A549 (cell line): ENCODE results near the gene SEC31B.

ENCODE experiments used
- BHLHE40 ChIP-seq: IDR thresholded peaks from 2 replicates; pipeline ENCODE4 v1.6.1; 2012; ENCODE audit warnings: low read depth, low read length, inconsistent platforms
- CBX8 ChIP-seq: fragments of 200-600 bp; sonication (generic); IDR thresholded peaks from 2 replicates; pipeline ENCODE4 v1.6.1; 2016
- CEBPB ChIP-seq, 2 experiments: fragments of >200 bp in 1 of 2; sonication (Bioruptor Twin) in 1 of 2; formaldehyde crosslinking in 1 of 2; IDR thresholded peaks; 2 replicates each; pipeline ENCODE4 v1.6.1; 2012 to 2016
- CHD4 ChIP-seq: fragments of 200-600 bp; sonication (generic); IDR thresholded peaks from 2 replicates; pipeline ENCODE4 v1.6.1; 2016; ENCODE audit warnings: antibody characterized with exemption, mild to moderate bottlenecking, borderline replicate concordance
- CTCF ChIP-seq: fragments of >200 bp; sonication (Bioruptor Twin); formaldehyde crosslinking; IDR thresholded peaks from 3 replicates; pipeline ENCODE4 v1.5.1; 2016
- EHMT2 ChIP-seq: fragments of 200-600 bp; sonication (generic); IDR thresholded peaks from 2 replicates; pipeline ENCODE4 v1.6.1; 2016; ENCODE audit warnings: antibody characterized with exemption, low read depth, mild to moderate bottlenecking, moderate library complexity
- EP300 ChIP-seq, 2 experiments: fragments of >200 bp; sonication (Bioruptor Twin); formaldehyde crosslinking; IDR thresholded peaks; 2 replicates in 1 of 2; 3 replicates in 1 of 2; pipeline ENCODE4 v1.6.1; 2016 to 2017
- HEYL ChIP-seq: fragments of 250-450 bp; sonication (Bioruptor Pico); IDR thresholded peaks from 2 replicates; pipeline ENCODE4 v1.8.0; 2021; ENCODE audit warnings: mild to moderate bottlenecking, moderate library complexity
- HOXA7 ChIP-seq: fragments of 250-450 bp; sonication (Bioruptor Pico); IDR thresholded peaks from 2 replicates; pipeline ENCODE4 v1.5.0; 2020; ENCODE audit warnings: mild to moderate bottlenecking, moderate library complexity
- POLR2A ChIP-seq: IDR thresholded peaks from 2 replicates; pipeline ENCODE4 v1.6.1; 2012; ENCODE audit warnings: mild to moderate bottlenecking, low read length
- RAD21 ChIP-seq, 2 experiments: fragments of >200 bp in 1 of 2; sonication (Bioruptor Twin) in 1 of 2; formaldehyde crosslinking in 1 of 2; IDR thresholded peaks in 1 of 2; conservative IDR thresholded peaks in 1 of 2; 2 replicates in 1 of 2; 3 replicates in 1 of 2; pipeline ENCODE4 v1.6.1; 2012 to 2018; ENCODE audit warnings: inconsistent platforms in 1 of 2
- TF ChIP-seq, protein P1 (sequence below): fragments of 150-350 bp; IDR thresholded peaks from 2 replicates; pipeline ENCODE4 v1.6.1; 2014; ENCODE audit warnings: low read depth, mild to moderate bottlenecking, low read length
- TF ChIP-seq, protein P2 (sequence below): fragments of 200-600 bp; sonication (generic); IDR thresholded peaks from 2 replicates; pipeline ENCODE4 v1.6.1; 2016; ENCODE audit warnings: antibody characterized with exemption, mild to moderate bottlenecking, moderate library complexity

DNA sequence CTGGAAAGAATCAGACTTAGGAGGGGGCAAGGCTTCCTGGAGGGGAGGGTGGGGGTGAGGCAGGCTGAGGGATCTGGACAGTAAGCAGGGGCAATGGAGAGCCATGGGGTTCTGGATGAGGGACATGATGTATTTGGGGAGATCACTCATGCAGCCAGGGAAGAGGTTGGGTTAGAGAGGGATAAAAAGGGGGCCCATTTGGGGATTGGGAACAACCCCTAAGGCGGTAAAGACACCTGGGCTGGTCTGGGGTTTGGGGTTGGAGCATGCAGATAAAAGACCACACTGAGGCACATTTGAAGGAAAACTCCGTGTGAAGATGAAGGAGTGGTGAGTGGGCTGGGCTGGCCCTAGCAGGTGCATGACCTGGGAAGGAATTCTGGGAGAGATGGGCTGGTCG, 46.9 kb upstream of the SEC31B start:
- TF ChIP-seq CTCF (no peak), CEBPB (IDR thresholded peaks at IDR 0.05) (no peak), EHMT2 (no peak), RAD21 (conservative IDR thresholded peaks at IDR 0.05 in 1 of 2, IDR thresholded peaks at IDR 0.05 in 1 of 2) (no peak), CBX8 (no peak), BHLHE40 (no peak), HEYL (no peak), EP300 (IDR thresholded peaks at IDR 0.05) (no peak), CHD4 (no peak), POLR2A (no peak), HOXA7 (CRISPR knock-in tag) (no peak)
- TF ChIP-seq, protein P1, sequence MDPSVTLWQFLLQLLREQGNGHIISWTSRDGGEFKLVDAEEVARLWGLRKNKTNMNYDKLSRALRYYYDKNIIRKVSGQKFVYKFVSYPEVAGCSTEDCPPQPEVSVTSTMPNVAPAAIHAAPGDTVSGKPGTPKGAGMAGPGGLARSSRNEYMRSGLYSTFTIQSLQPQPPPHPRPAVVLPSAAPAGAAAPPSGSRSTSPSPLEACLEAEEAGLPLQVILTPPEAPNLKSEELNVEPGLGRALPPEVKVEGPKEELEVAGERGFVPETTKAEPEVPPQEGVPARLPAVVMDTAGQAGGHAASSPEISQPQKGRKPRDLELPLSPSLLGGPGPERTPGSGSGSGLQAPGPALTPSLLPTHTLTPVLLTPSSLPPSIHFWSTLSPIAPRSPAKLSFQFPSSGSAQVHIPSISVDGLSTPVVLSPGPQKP = no peak
- TF ChIP-seq, protein P2, sequence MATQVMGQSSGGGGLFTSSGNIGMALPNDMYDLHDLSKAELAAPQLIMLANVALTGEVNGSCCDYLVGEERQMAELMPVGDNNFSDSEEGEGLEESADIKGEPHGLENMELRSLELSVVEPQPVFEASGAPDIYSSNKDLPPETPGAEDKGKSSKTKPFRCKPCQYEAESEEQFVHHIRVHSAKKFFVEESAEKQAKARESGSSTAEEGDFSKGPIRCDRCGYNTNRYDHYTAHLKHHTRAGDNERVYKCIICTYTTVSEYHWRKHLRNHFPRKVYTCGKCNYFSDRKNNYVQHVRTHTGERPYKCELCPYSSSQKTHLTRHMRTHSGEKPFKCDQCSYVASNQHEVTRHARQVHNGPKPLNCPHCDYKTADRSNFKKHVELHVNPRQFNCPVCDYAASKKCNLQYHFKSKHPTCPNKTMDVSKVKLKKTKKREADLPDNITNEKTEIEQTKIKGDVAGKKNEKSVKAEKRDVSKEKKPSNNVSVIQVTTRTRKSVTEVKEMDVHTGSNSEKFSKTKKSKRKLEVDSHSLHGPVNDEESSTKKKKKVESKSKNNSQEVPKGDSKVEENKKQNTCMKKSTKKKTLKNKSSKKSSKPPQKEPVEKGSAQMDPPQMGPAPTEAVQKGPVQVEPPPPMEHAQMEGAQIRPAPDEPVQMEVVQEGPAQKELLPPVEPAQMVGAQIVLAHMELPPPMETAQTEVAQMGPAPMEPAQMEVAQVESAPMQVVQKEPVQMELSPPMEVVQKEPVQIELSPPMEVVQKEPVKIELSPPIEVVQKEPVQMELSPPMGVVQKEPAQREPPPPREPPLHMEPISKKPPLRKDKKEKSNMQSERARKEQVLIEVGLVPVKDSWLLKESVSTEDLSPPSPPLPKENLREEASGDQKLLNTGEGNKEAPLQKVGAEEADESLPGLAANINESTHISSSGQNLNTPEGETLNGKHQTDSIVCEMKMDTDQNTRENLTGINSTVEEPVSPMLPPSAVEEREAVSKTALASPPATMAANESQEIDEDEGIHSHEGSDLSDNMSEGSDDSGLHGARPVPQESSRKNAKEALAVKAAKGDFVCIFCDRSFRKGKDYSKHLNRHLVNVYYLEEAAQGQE = no peak
